NCI-H2081 (cell line): ENCODE results near the gene TYW5.
"Not testable (repeated sequence)": the region's sequence is repeated elsewhere in the genome, so short reads cannot be mapped to it uniquely, and the experiment has no call there.

Experiments used
- DNase-seq, 2 experiments: peaks; one replicate each; lab custom pipeline; 2025; lab: John Stamatoyannopoulos, UW

Gene TYW5

DNA sequence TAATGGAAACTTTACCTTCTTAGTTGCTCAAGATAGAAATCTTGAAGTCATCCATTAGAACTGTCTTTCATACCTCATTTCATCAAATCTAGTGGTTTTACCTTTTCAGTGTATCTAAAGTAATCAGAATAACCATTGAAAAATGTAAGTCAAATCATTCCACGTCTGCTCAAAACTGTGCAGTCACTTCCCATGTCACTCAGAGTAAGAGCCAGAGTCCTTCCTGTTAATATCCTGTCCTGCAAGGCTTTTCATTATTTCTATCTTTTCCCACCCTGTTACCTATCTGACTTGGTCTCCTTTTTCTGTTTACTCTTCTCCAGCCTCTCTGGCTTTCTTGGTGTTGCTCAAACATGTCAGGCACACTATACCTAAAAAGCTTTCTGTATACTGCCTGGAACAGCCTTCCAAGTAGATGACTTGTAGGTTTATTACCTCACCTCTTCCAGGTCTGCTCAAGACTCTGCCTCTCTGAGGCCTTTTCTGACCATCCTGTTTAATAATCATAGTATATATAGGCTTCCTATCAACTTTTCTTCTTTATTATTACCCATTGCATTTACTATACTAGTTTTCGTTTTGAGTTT lies 40.8 kb downstream of the TYW5 start:
- DNase-seq = no peak

DNA sequence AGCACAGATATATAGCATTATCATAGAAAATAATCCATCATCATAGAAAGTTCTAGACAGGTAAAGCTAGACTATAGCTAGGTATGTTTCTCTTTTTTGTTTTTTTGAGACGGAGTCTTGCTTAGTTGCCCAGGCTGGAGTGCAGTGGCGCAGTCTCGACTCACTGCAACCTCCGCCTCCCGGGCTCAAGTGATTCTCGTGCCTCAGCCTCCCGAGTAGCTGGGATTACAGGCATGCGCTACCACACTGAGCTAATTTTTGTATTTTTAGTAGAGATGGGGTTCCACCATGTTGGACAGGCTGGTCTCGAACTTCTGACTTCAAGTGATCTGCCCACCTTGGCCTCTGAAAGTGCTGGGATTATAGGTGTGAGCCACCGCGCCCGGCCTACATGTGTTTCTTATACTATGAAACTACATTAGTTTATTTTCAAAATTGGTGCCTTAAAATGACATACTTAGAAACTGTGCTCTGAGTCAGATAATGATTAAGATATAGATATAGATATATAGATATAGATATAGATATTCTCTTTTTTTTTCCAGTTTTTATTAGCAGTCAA lies 42.7 kb downstream of the TYW5 start:
- DNase-seq = not testable (repeated sequence)

DNA sequence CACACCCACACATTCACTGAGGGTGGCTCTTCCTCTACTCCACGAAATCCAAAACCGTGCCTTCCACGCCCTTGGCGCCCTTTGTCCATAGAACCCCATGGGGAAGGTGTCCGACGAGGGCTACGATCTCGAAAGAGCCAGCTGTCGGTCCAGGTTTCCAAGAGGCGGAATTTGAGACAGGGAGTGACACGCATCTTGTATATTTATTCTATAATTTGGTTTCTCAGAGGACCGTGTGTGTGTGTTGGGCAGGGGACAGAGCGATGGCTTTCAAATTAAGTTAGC lies 43.5 kb downstream of the TYW5 start:
- no peak for DNase-seq

DNA sequence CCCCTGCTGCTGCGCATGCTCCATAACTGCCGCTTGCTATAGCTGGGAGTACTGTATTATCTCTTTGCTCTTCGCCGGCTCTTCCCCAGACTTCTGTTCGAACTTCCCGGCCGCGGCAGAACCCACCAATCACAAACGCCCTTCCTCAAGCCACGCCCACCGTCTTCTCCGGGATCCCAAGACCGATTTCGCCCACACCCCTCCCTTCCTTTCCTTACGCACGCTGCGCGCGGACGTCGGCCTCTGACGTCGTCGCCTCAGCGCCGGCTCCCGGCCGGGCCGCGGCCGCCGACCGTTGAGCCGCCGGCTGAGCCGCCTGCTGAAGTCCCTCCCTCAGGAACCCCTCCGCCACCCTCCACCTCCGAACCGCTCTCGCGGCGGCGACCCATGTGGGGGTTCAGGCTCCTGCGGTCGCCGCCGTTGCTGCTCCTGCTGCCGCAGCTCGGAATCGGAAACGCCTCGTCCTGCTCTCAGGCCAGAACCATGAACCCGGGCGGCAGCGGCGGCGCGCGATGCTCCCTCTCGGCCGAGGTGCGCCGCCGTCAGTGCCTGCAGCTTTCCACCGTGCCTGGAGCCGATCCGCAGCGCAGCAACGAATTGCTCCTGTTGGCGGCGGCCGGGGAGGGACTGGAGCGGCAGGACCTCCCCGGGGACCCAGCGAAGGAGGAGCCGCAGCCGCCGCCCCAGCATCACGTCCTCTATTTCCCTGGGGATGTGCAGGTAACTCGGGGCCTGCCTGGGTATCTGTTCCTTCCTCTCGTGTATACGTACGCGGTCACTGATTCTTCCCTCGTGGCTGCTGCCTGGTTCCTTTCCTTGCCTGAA lies 44.0 kb downstream of the TYW5 start, which contains the start of gene C2orf69:
TSS of gene C2orf69 (plus strand) at position 242 of the 825 bp plus-strand sequence. CDS start at position 388, 146 bp downstream.
- peak; percentile 97 to 98 for DNase-seq

DNA sequence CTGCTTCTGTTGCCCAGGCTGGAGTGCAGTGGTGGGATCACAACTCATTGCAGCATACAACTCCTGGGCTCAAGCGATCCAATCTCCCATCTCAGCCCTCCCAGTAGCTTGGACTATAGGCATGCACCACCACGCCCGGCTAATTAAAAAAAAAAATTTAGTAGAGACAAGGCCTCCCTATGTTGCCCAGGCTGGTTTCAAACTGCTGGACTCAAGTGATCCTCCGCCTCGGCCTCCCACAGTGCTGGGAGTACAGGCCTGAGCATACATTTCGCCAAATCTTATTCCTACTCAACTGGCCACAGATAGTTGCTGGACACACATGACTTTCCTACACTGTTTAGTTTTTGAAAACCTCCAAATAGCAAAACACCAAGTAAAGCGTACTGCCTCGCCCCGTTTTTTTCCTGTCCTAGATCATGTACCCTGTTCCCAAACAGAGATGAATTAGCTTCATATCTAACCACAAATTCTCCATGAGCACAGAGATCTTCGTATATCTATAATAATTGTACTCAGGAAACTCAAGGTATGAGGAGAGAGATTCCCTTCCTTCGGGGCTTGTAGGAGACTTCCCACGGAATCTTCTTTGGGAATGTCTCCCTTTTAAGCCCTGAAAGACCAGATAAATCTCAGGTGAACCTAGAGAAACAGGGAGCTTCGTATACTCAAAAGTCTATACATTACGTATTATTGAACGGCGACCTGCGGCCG lies 44.8 kb downstream of the TYW5 start:
- no peak for DNase-seq

DNA sequence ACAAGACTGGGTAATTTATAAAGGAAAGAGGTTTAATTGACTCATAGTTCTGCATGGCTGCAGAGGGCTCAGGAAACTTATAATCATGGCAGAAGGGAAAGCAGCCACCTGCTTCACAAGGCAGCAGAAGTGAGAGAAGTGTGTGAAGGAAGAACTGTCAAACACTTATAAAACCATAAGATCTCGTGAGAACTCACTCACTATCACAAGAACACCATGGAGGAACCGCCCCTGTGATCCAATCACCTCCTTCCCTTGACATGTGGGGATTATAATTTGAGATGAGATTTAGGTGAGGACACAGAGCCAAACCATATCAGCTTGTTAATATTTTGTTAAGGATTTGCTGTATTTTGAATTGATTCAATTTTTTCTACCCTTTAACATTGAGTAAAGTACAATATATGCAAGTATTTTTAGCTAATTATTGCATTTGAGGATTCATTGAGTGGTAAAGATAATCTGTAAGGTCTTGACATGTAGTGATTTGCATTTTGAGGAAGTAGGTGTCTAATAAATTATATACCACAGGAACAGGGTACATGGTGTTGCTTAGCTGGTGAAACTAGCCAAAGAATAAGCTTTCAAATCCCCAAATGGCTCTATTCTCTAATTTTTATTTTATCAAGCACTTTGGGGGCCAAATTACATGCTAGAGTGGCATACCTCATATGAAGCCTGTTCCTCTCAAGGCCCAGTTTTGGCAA lies 48.1 kb downstream of the TYW5 start:
- no peak for DNase-seq

DNA sequence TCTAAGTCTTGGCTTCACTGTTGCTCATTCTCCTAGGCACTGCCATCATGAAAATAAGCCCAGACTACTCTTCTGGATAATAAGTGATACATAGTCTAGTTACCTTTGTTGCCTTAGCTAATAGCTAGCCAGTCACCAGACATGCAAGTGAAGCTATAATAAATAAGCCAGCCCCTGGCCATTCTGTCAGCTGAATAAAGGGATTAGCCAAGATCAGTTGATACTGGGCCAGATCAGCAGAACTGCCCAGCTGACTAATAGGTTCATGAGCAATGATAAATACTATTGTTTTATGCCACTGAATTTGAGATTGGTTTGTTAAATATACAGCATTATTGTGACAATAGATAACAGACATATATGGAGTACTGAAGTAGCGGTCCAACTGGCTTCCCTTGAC lies 52.2 kb downstream of the TYW5 start:
- DNase-seq = no peak

DNA sequence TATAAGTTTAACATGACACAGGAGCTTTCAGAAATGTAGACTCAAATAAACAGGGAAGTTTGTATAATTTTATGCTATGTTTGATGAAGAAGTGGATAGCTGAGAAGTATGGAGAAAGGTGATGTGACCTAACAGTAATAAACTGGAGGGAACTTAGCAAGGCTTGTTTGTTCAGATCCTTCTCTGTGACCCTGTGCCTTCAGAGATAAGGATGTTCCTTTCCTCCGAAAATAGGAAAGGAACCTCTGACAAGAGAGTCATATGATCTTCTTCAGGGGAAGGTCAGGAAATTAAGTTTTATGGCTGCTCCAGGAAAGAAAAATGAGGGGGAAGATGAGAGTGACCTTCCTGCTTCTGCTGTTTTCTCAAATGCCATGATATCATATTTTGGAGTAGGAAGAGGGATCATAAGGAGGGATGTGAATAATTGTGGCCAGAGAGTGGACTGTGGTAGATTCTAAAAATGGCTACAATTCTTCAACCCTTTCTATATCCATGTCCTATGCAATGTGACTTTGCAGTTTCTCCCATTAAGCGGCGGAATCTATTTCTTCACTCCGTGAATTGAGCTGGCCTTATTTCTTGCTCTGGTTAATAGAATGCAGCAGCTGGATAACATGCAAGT lies 52.7 kb downstream of the TYW5 start:
- no peak for DNase-seq

DNA sequence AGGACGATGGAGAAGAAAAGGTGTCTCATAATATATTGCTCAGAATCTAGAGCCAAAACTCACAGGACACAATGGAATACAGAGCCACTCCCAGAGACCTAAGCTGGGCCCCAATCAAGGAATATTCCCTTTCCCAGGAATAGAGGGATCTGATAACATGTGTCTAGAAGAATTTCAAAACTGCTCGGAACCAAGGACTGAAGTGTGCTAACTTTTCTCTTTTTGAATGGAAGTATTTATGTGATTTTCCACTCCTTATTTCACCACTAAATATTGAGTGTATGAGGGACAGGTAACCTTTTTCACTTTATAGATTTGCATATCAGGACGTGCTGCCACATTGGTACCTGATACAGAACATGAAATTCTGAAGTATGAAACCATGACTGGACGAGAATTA lies 53.3 kb downstream of the TYW5 start:
- DNase-seq = no peak

DNA sequence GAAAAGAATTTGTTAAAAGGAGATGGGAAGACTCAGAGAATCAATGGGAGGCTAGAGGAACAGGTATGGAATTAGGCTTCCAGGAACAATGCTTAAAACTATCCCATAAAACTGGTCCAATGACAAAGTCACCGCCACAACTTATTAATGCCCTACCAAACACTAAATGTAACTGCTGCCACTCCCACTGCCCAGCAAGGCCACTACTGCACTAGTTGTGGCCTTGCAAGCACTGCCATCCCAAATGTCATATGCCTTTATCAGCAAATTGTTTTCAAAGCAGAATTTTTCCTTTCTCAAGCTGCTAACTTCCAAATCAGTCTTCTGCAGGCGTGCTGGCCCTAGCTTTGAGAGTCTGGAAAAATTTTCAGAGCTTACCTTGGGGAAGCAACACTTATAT lies 58.7 kb downstream of the TYW5 start:
- no peak for DNase-seq

DNA sequence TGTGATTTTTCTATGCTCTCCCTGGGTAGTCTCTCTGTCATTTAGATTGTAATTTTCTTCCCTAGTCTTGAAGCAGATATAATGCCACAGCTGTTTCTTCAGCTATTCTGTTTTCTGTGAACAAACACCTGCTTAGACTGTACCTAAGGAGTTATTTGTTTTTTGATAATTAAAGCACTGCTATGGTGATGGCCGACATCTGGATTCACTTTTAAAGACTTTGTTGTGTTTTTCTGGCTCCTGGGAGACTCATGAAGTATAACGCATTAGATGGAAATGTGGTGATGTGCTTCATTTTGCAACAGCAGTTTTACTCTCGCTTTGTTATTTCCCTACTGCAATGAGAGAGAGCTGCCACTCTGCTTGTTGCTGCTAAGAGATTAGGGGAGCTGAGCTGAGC lies 59.9 kb downstream of the TYW5 start:
- DNase-seq = no peak

DNA sequence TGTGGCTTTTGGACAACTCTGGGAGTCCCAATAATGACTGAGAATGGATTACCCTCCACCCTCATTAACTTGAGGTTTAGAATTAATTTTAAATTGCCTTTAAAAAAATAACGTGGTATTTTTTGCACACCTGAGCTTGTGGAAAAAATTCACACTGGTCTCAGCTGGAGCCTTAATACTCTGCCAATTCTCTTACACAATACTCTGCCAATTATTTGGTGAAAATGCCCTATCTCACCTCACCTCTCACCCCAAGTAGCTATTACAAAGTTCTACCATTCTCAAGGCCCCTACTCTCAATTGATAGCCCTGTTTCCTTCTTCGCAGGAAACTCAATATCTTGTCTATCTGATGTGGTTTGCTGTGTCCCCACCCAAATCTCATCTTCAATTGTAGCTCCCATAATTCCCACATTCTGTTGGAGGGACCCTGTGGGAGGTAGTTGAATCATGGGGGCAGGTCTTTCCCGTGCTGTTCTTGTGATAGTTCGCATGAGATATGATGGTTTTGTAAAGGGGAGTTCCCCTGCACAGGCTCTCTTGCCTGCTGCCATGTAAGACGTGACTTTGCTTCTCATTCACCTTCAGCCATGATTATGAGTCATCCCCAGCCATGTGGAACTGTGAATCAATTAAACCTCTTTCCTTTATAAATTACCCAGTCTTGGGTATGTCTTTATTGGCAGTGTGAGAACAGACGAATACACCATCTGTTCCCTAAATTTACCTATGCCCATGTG lies 71.6 kb downstream of the TYW5 start:
- no peak for DNase-seq

DNA sequence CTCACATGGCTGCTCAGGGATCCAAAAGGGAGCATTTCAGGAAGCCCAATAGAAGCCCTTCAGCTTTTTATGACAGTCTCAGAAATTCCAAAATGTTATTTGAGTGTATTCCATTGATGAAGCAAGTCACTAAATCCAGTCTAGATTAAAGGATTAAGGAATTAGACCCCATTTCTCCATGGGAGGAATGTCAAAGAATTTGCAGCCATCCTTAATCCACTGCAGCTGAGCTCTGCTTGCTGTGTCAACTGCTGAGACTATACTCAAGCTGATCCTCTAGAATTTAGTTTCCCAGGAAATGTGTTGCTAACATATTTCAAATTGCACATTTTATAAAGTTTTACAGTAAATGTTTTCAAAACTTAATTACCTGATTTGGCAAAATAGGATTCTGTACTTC lies 72.6 kb downstream of the TYW5 start:
- DNase-seq = no peak
